GM12864 (cell line): ENCODE data around the gene MEF2A.

Experiments used
- DNase-seq: peaks from one replicate; pipeline ENCODE4 v3.0.0-alpha.2; 2011; ENCODE audit warnings: low read depth
- H3K4me3 ChIP-seq: 2 replicates; pipeline ENCODE4 v1.5.1; 2011; ENCODE audit warnings: mild to moderate bottlenecking, low read depth, low read length, control low read depth
- TF ChIP-seq, protein P1 (sequence below): IDR thresholded peaks from 2 replicates; pipeline ENCODE4 v1.5.1; 2011; ENCODE audit warnings: low read depth, mild to moderate bottlenecking, moderate library complexity, low read length, control low read depth, inconsistent platforms; ENCODE audit errors: missing control alignments

Gene MEF2A

DNA sequence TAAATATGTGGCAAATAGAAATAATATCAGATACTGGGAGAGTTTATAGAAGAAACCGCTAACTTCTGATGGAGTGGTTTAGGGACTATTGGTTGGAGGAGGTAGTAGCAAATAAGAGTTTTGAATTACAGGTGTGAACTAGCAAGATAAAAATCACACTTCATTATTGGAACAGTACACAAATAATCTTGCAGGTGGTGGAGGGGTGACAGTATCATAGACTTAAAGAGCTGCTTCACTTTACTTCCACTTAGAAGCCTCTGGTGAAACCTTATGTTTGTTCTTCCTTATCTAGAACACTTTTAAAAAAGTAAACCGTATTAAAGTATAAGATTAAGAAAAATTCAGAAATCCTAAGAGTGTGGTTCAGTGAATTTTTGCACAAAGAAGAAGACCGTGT is 69.4 kb downstream of the MEF2A start:
- no peak for DNase-seq
- TF ChIP-seq, protein P1, sequence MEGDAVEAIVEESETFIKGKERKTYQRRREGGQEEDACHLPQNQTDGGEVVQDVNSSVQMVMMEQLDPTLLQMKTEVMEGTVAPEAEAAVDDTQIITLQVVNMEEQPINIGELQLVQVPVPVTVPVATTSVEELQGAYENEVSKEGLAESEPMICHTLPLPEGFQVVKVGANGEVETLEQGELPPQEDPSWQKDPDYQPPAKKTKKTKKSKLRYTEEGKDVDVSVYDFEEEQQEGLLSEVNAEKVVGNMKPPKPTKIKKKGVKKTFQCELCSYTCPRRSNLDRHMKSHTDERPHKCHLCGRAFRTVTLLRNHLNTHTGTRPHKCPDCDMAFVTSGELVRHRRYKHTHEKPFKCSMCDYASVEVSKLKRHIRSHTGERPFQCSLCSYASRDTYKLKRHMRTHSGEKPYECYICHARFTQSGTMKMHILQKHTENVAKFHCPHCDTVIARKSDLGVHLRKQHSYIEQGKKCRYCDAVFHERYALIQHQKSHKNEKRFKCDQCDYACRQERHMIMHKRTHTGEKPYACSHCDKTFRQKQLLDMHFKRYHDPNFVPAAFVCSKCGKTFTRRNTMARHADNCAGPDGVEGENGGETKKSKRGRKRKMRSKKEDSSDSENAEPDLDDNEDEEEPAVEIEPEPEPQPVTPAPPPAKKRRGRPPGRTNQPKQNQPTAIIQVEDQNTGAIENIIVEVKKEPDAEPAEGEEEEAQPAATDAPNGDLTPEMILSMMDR = no peak

DNA sequence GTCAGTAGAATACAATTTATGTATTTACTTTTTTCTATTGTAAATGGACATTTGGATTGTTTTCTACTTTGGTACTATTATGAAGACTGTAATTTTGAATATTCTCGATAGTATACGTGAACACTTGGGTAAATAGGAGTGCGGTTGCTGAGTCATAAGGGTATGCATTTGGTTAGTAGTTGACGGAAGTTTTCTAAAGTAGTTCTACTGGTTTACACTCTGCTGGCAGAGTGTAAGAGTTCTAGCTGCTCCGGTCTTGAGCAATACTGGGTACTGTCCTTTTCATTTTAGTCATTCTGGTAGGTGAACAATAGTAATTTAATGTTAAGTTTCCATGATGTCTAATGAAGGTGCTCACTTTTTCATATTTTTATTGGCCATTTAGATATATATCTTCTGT is 70.0 kb downstream of the MEF2A start:
- H3K4me3 ChIP-seq = no peak overlapping the region
- no peak for DNase-seq
- TF ChIP-seq, protein P1 = no peak

More for the DNA sequence above, 69.4 kb downstream of the MEF2A start:
- H3K4me3 ChIP-seq = no peak overlapping the region

DNA sequence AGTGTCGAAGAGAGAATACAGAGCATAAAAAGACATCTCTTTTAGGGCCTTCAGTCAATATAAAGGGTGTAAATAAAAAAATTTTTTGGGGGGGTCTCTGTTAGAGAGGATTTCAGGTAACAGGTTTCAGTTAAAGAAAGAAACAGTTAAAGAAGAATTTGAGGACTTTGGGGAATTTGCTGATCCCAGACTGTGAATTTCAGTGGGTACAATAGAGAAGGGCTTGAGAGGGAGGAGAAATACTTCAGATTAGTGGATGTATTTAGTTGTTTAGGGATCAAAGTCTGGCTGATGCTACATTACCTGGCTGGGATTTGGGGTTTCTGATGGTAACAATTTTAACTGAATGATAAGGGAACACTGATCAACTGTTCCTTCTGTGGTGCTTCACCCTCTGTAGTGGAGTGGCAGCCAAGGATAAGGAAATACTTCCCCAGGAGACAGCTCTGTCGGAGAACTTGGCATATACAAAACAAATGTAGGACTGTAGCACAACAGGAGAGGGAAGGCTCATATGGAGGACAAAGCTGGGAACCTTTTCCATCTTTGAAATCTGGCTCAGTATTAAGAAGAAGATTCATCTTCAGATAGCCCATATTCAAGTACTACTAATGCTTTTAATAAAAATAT is 79.2 kb downstream of the MEF2A start:
- TF ChIP-seq, protein P1 = no peak
- no peak for DNase-seq
- no peak overlapping the region for H3K4me3 ChIP-seq

DNA sequence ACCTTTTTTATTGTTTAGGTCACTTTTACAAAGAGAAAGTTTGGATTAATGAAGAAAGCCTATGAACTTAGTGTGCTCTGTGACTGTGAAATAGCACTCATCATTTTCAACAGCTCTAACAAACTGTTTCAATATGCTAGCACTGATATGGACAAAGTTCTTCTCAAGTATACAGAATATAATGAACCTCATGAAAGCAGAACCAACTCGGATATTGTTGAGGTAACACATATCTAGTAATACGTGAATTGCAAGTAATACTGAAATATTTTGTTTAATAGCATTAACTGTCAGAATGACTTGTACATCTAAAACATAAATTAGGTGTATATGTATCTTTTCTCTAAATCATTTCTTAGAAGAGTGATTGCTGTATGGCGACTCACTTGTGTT is 79.8 kb downstream of the MEF2A start:
- no peak overlapping the region for H3K4me3 ChIP-seq
- TF ChIP-seq, protein P1 = no peak
- DNase-seq = no peak

DNA sequence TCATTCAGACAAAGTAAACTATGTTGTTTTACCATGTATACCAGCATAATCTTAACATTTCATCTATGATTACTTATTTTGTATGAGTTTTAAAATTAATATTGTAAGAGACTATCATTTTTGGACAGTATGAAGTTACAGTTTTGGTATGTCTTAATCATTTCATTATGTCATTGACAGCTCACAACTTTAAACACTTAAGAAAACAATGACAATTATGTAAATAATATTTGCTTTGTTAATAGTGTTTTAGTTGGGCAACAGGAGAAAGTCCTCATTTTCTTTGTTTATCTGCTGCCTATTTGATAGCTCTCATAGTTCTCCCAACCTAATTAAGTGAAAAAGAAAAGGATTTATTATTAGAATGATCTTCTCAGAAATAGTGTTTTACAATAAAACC is 80.2 kb downstream of the MEF2A start:
- TF ChIP-seq, protein P1 = no peak
- no peak overlapping the region for H3K4me3 ChIP-seq
- no peak for DNase-seq

DNA sequence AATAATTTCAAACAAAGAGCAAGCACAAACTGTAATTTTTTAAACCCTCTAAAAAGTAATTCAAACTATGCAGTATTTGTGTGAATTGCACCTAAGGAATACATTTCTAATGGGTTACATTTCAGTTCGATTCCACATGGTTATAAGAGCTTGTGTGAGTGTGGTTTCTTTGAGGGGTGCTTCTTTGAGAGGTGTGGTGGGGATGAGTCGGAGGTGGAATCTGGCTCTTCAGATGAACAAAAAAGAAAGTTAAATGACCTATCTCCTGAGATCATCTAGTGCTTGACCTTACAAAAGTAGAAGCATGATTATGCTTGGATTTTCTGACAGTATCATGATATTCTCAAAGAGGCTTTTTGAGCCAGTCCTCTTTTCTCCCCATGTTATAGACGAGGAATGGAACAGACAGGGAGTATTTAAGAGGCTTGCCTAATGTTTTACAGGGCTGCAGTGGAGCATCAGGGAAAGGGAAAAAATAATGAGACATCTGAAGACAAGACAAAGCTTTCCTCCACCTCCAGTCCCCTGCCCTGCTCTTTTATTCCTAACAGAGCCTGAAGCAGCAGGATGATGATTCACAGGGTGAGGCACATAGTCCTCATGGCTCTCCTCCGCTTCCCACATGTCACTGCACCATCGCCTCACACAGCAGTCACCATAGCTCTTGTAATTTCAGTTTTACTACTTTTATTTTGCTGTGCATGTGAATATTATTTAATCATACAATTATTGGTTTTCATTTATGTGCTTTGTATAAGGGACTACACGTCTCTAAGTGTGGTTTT is 85.4 kb downstream of the MEF2A start:
- TF ChIP-seq, protein P1 = no peak
- DNase-seq = no peak
- no peak overlapping the region for H3K4me3 ChIP-seq
